Glutamatergic neuron (in vitro differentiated cells): ENCODE measurements around the gene RAB10. TPM values are rescaled to one million over a fixed set of nuclear protein-coding genes. Genes with fewer than 3 reads are reported as not detected.
"Not testable (repeated sequence)": the region's sequence is repeated elsewhere in the genome, so short reads cannot be mapped to it uniquely, and the experiment has no call there.

Experiments
- DNase-seq: peaks from one replicate; pipeline ENCODE4 v3.0.0; 2022
- H3K27ac Mint-ChIP-seq: one replicate; pipeline ENCODE4 v1.8.0; 2020; ENCODE audit warnings: mild to moderate bottlenecking, mixed read lengths, inconsistent platforms; ENCODE audit not compliant: unreplicated experiment
- H3K27me3 Mint-ChIP-seq: one replicate; pipeline ENCODE4 v1.8.0; 2020; ENCODE audit warnings: mild to moderate bottlenecking, moderate library complexity, mixed read lengths, inconsistent platforms; ENCODE audit not compliant: unreplicated experiment
- H3K36me3 Mint-ChIP-seq: one replicate; pipeline ENCODE4 v1.8.0; 2020; ENCODE audit warnings: mild to moderate bottlenecking, mixed read lengths, inconsistent platforms; ENCODE audit not compliant: unreplicated experiment
- H3K4me1 Mint-ChIP-seq: one replicate; pipeline ENCODE4 v1.8.0; 2020; ENCODE audit warnings: mild to moderate bottlenecking, low read depth, mixed read lengths, inconsistent platforms; ENCODE audit not compliant: unreplicated experiment
- H3K4me3 Mint-ChIP-seq: one replicate; pipeline ENCODE4 v1.8.0; 2020; ENCODE audit warnings: mild to moderate bottlenecking, mixed read lengths, inconsistent platforms; ENCODE audit not compliant: unreplicated experiment
- H3K9me3 Mint-ChIP-seq: one replicate; pipeline ENCODE4 v1.8.0; 2020; ENCODE audit warnings: mild to moderate bottlenecking, moderate library complexity, mixed read lengths, inconsistent platforms; ENCODE audit not compliant: unreplicated experiment
- CTCF ChIP-seq: fragments of 200-600 bp; sonication (generic); IDR thresholded peaks from one replicate; pipeline ENCODE4 v1.5.0; 2021; ENCODE audit not compliant: partially characterized antibody, unreplicated experiment
- total RNA-seq: library from RNA; stranded (reverse); fragmentation: NEBNext Ultra II Directional; extraction: Animal tissue kit (Norgen Biotek cat#: 25700); gene quantifications from one replicate; pipeline ENCODE4 v1.2.1, GENCODE V29; 2021; ENCODE audit not compliant: unreplicated experiment

RAB10 gene
- total RNA-seq, 1 donor from 2014 or later: 168 TPM

- no peak overlapping the region for H3K4me3 Mint-ChIP-seq
- H3K27me3 Mint-ChIP-seq: no peaks in the 10 kb centered on the region
- TF ChIP-seq CTCF: no peak
- peaks cover 3% of the 10 kb centered on the region for H3K4me1 Mint-ChIP-seq
- no peak for DNase-seq
- peaks cover 3% of the 10 kb centered on the region for H3K9me3 Mint-ChIP-seq
- H3K27ac Mint-ChIP-seq: no peak overlapping the region
- H3K36me3 Mint-ChIP-seq: no peaks in the 10 kb centered on the region
Observed at GRCh38 chr2:26089337-26089736, 55.5 kb downstream of the RAB10 start.

GRCh38 chr2:26095758-26096157 lies 61.9 kb downstream of the RAB10 start:
- no peak for TF ChIP-seq CTCF
- Mint-ChIP-seq H3K27ac (no peak overlapping the region), H3K4me3 (no peak overlapping the region), H3K4me1 (peaks cover 15% of the 10 kb centered on the region), H3K36me3 (no peaks in the 10 kb centered on the region), H3K27me3 (peaks cover 6% of the 10 kb centered on the region), H3K9me3 (peaks cover 2% of the 10 kb centered on the region)
- DNase-seq: no peak

- peaks cover 15% of the 10 kb centered on the region for H3K4me1 Mint-ChIP-seq
- peaks cover 8% of the 10 kb centered on the region for H3K27me3 Mint-ChIP-seq
- TF ChIP-seq CTCF: no peak
- peaks cover 18% of the 10 kb centered on the region for H3K36me3 Mint-ChIP-seq
- no peak for DNase-seq
- no peak overlapping the region for H3K27ac Mint-ChIP-seq
- H3K4me3 Mint-ChIP-seq: no peak overlapping the region
- H3K9me3 Mint-ChIP-seq: no peaks in the 10 kb centered on the region
Observed at GRCh38 chr2:26099933-26100332, 66.0 kb downstream of the RAB10 start.

GRCh38 chr2:26100384-26100783 lies 66.5 kb downstream of the RAB10 start:
- Mint-ChIP-seq H3K9me3 (no peaks in the 10 kb centered on the region), H3K27ac (no peak overlapping the region), H3K27me3 (peaks cover 8% of the 10 kb centered on the region), H3K36me3 (peaks cover 18% of the 10 kb centered on the region), H3K4me3 (no peak overlapping the region), H3K4me1 (peaks cover 15% of the 10 kb centered on the region)
- DNase-seq: no peak
- TF ChIP-seq CTCF: no peak

- peaks cover 6% of the 10 kb centered on the region for H3K4me1 Mint-ChIP-seq
- peaks cover 18% of the 10 kb centered on the region for H3K36me3 Mint-ChIP-seq
- TF ChIP-seq CTCF: no peak
- H3K27me3 Mint-ChIP-seq: peaks cover 2% of the 10 kb centered on the region
- H3K27ac Mint-ChIP-seq: no peak overlapping the region
- DNase-seq: no peak
- peaks cover 1% of the 10 kb centered on the region for H3K9me3 Mint-ChIP-seq
- H3K4me3 Mint-ChIP-seq: no peak overlapping the region
Observed at GRCh38 chr2:26103752-26104151, 69.9 kb downstream of the RAB10 start.

GRCh38 chr2:26108701-26109100 lies 74.8 kb downstream of the RAB10 start:
- not testable (repeated sequence) for H3K4me1 Mint-ChIP-seq, H3K36me3 Mint-ChIP-seq, H3K4me3 Mint-ChIP-seq, DNase-seq, H3K27me3 Mint-ChIP-seq, H3K9me3 Mint-ChIP-seq, H3K27ac Mint-ChIP-seq
